Spleen (tissue), 11 donors: ENCODE data around the gene SIK3. TPM values are rescaled to one million over a fixed set of nuclear protein-coding genes. Genes with fewer than 3 reads are reported as not detected.

Source experiments
- DNase-seq: peaks from one replicate; pipeline ENCODE4 v3.0.0-alpha.2; 2020
- H3K27ac ChIP-seq, 8 donors: fragments of 200-600 bp; sonication (generic) in 7 of 8; 1 replicate in 4 of 8; 2 replicates in 4 of 8; pipeline versions ENCODE4 v1.5.0 to v1.8.0; 2016 to 2021; ENCODE audit warnings: inconsistent platforms in 4 of 8, mild to moderate bottlenecking in 4 of 8, moderate library complexity in 1 of 8
- H3K27me3 ChIP-seq, 7 donors: fragments of 200-600 bp; sonication (generic) in 6 of 7; replicated peaks in 1 of 7; 1 replicate in 4 of 7; 2 replicates in 3 of 7; pipeline versions ENCODE4 v1.5.0 to v1.8.0; 2016 to 2021; ENCODE audit warnings: inconsistent platforms in 3 of 7, mild to moderate bottlenecking in 1 of 7
- H3K36me3 ChIP-seq, 6 donors: fragments of 200-600 bp; sonication (generic) in 5 of 6; 1 replicate in 4 of 6; 2 replicates in 2 of 6; pipeline versions ENCODE4 v1.5.0 to v1.8.0; 2016 to 2021; ENCODE audit warnings: inconsistent platforms in 2 of 6
- H3K4me1 ChIP-seq, 6 donors: fragments of 200-600 bp; sonication (generic) in 5 of 6; 1 replicate in 3 of 6; 2 replicates in 3 of 6; pipeline versions ENCODE4 v1.5.0 to v1.8.0; 2016 to 2021; ENCODE audit warnings: inconsistent platforms in 3 of 6
- H3K4me3 ChIP-seq, 8 donors: fragments of 200-600 bp; sonication (generic) in 7 of 8; 1 replicate in 4 of 8; 2 replicates in 4 of 8; pipeline versions ENCODE4 v1.5.0 to v1.8.0; 2016 to 2021; ENCODE audit warnings: inconsistent platforms in 4 of 8, mild to moderate bottlenecking in 4 of 8, moderate library complexity in 2 of 8
- H3K9me3 ChIP-seq, 8 donors: fragments of 200-600 bp; sonication (generic) in 7 of 8; 1 replicate in 4 of 8; 2 replicates in 4 of 8; pipeline versions ENCODE4 v1.5.0 to v1.8.0; 2016 to 2021; ENCODE audit warnings: inconsistent platforms in 4 of 8
- CTCF ChIP-seq, 11 experiments: fragments of 200-600 bp in 7 of 11; fragments of 450-650 bp in 4 of 11; sonication (generic) in 4 of 11; IDR thresholded peaks in 8 of 11; conservative IDR thresholded peaks in 3 of 11; 1 replicate in 7 of 11; 2 replicates in 4 of 11; pipeline versions ENCODE4 v1.4.0 to v1.8.0; 2016 to 2021; ENCODE audit warnings: antibody characterized with exemption in 11 of 11, inconsistent platforms in 4 of 11, mild to moderate bottlenecking in 1 of 11
- POLR2A ChIP-seq, 3 donors: fragments of 450-650 bp; IDR thresholded peaks; one replicate each; pipeline ENCODE4 v1.5.1; 2017; ENCODE audit warnings: antibody characterized with exemption in 3 of 3, mild to moderate bottlenecking in 1 of 3
- POLR2AphosphoS5 ChIP-seq, 3 donors: sonication (generic); formaldehyde crosslinking; IDR thresholded peaks; one replicate each; pipeline ENCODE4 v1.5.1; 2017; ENCODE audit warnings: antibody characterized with exemption in 3 of 3
- WGBS, 5 donors: extraction: QIAGEN DNeasy Blood & Tissue Kit in 3 of 5; methylation state at CpG; one replicate each; pipeline versions ENCODE4 v1.1.5 to v1.1.7; 2013 to 2018; 5-methylcytosine and 5-hydroxymethylcytosine counted together
- intact Hi-C: fragments of 100-400 bp; cut with DNase I; formaldehyde crosslinking; loops from one replicate; pipeline ENCODE4 v1.15.0; 2023; ENCODE audit warnings: low total_unique reads
- polyA plus RNA-seq, 3 donors: library from polyadenylated mRNA; stranded (reverse); fragments of 200-250 nt; gene quantifications; one replicate each; pipeline ENCODE4 v1.2.1, GENCODE V29; 2013
- total RNA-seq, 7 donors: library from RNA; depleted of rRNA in 3 of 7; stranded (reverse); fragments of >200 nt in 3 of 7; fragmentation: NEBNext Ultra II Directional in 4 of 7; extraction: Animal tissue kit (Norgen Biotek cat#: 25700) in 4 of 7; gene quantifications; one replicate each; pipeline versions ENCODE4 v1.1.0 to v1.2.1, GENCODE V29; 2016 to 2021
- donor health status: healthy with polysubstance abuse.
- donor health status: DM: no; HTN: no; CAD: no; lungs with moderate emphysema.
- donor health status: DM: no; HTN: no; CAD: no.
- donor health status: Bipolar disorder and iron deficiency.
- donor health status: healthy.
- donor health status: DM: no; HTN: no; CAD: no.
- donor health status: DM: yes; HTN: yes; CAD: no.

Gene SIK3
- total and polyA plus RNA-seq, 10 donors = 7.8 to 112 (median 67.6) TPM

- Histone ChIP-seq H3K4me1 (peaks cover 24 to 94% (median 52%) of the 10 kb centered on the region in 6 donors), H3K36me3 (no peaks in the 10 kb centered on the region), H3K27ac (no peak overlapping the region), H3K9me3 (no peaks in the 10 kb centered on the region), H3K4me3 (no peak overlapping the region), H3K27me3 (no peaks in the 10 kb centered on the region)
- no peak for TF ChIP-seq CTCF (IDR thresholded peaks at IDR 0.05 in 8 of 11, conservative IDR thresholded peaks at IDR 0.05 in 3 of 11)
- TF ChIP-seq POLR2A (IDR thresholded peaks at IDR 0.05) = no peak
- TF ChIP-seq POLR2AphosphoS5 (IDR thresholded peaks at IDR 0.05) = no peak
- 91 to 99% (median 95%) methylated on average over 6 of the region's 6 CpGs for WGBS, 5 donors
- DNase-seq = no peak
- intact Hi-C loops = no loop called here
Observed at GRCh38 chr11:117068303-117068860, 29.8 kb downstream of the SIK3 start.

- Histone ChIP-seq H3K4me3 (no peak overlapping the region), H3K36me3 (no peaks in the 10 kb centered on the region), H3K4me1 (peaks cover 27 to 94% (median 52%) of the 10 kb centered on the region in 6 donors), H3K27ac (no peak overlapping the region), H3K9me3 (no peaks in the 10 kb centered on the region), H3K27me3 (no peaks in the 10 kb centered on the region)
- TF ChIP-seq POLR2AphosphoS5 (IDR thresholded peaks at IDR 0.05) = no peak
- intact Hi-C loops = no loop called here
- 95 to 100% (median 98%) methylated on average over 2 of the region's 2 CpGs for WGBS, 5 donors
- DNase-seq = no peak
Observed at GRCh38 chr11:117066959-117067358, 31.3 kb downstream of the SIK3 start.

GRCh38 chr11:117064275-117064674, 34.0 kb downstream of the SIK3 start:
- Histone ChIP-seq H3K4me1 (peaks cover 25 to 94% (median 48%) of the 10 kb centered on the region in 6 donors), H3K27me3 (no peaks in the 10 kb centered on the region), H3K4me3 (no peak overlapping the region), H3K9me3 (no peaks in the 10 kb centered on the region), H3K36me3 (no peaks in the 10 kb centered on the region), H3K27ac (peak overlapping the region in 5 of 8 donors; percentile 26 to 62 (median 52))
- no peak for DNase-seq
- WGBS, 5 donors = 69 to 87% (median 69%) methylated on average over 1 of the region's 1 CpG
- no peak for TF ChIP-seq POLR2A (IDR thresholded peaks at IDR 0.05)
- no peak for TF ChIP-seq CTCF (IDR thresholded peaks at IDR 0.05 in 8 of 11, conservative IDR thresholded peaks at IDR 0.05 in 3 of 11)
- no peak for TF ChIP-seq POLR2AphosphoS5 (IDR thresholded peaks at IDR 0.05)
- intact Hi-C loops = no loop called here

GRCh38 chr11:117062498-117062897, 35.7 kb downstream of the SIK3 start:
- intact Hi-C loops = no loop called here
- H3K27me3 ChIP-seq = no peaks in the 10 kb centered on the region

More at GRCh38 chr11:117062498-117062897, 35.7 kb downstream of the SIK3 start:
- 80 to 88% (median 81%) methylated on average over 2 of the region's 2 CpGs for WGBS, 5 donors
- DNase-seq = no peak
- Histone ChIP-seq H3K27ac (peak overlapping the region in 3 of 8 donors; percentile 17 to 62 (median 59)), H3K4me3 (no peak overlapping the region), H3K9me3 (no peaks in the 10 kb centered on the region), H3K36me3 (no peaks in the 10 kb centered on the region), H3K4me1 (peaks cover 36 to 99% (median 61%) of the 10 kb centered on the region in 6 donors)
- TF ChIP-seq POLR2AphosphoS5 (IDR thresholded peaks at IDR 0.05) = no peak
- no peak for TF ChIP-seq CTCF (IDR thresholded peaks at IDR 0.05 in 8 of 11, conservative IDR thresholded peaks at IDR 0.05 in 3 of 11)
- TF ChIP-seq POLR2A (IDR thresholded peaks at IDR 0.05) = no peak
